Gastroesophageal sphincter (tissue), 3 donors: Measurements from ENCODE around the gene CSNK2B.

Experiments used
- CTCF ChIP-seq, 4 experiments: fragments of 200-600 bp in 2 of 4; fragments of 450-650 bp in 2 of 4; sonication (generic) in 1 of 4; IDR thresholded peaks; one replicate each; pipeline ENCODE4 v1.5.1; 2017 to 2019; ENCODE audit warnings: antibody characterized with exemption in 4 of 4, mild to moderate bottlenecking in 2 of 4, moderate library complexity in 2 of 4
- EP300 ChIP-seq: sonication (generic); formaldehyde crosslinking; IDR thresholded peaks from one replicate; pipeline ENCODE4 v1.6.1; 2017; ENCODE audit warnings: antibody characterized with exemption, mild to moderate bottlenecking
- POLR2A ChIP-seq, 2 donors: fragments of 450-650 bp; IDR thresholded peaks; one replicate each; pipeline ENCODE4 v1.6.1; 2017; ENCODE audit warnings: antibody characterized with exemption in 2 of 2, mild to moderate bottlenecking in 2 of 2, moderate library complexity in 1 of 2
- POLR2AphosphoS5 ChIP-seq: sonication (generic); formaldehyde crosslinking; IDR thresholded peaks from one replicate; pipeline ENCODE4 v1.6.1; 2017; ENCODE audit warnings: antibody characterized with exemption

- TF ChIP-seq CTCF (IDR thresholded peaks at IDR 0.05) (no peak), POLR2AphosphoS5 (no peak), POLR2A (IDR thresholded peaks at IDR 0.05) (no peak), EP300 (no peak)
These were observed 12.1 kb downstream of the CSNK2B start for GRCh38 chr6:31677955-31678354.
